CD4-positive, CD25-positive, alpha-beta regulatory T cell (primary cell): ENCODE data around the gene SLC35G6. TPM values are rescaled to one million over a fixed set of nuclear protein-coding genes. Genes with fewer than 3 reads are reported as not detected.

ENCODE experiments used
- ATAC-seq, 2 donors: fragments of 150-1000 bp; cut with Tn5 transposase; one replicate each; pipeline ENCODE4 v1.10.0; 2021; ENCODE audit warnings: low read depth in 2 of 2, moderate number of reproducible peaks in 2 of 2, moderate library complexity in 1 of 2
- DNase-seq, 3 donors: peaks; one replicate each; pipeline versions ENCODE4 v3.0.0 to v3.0.0-alpha.2; 2012 to 2022; ENCODE audit warnings: mixed read lengths in 1 of 3
- H3K27ac ChIP-seq: one replicate; pipeline ENCODE4 v1.7.0; 2013; ENCODE audit warnings: mild to moderate bottlenecking, low read length; ENCODE audit not compliant: insufficient read depth, poor library complexity, severe bottlenecking
- H3K27me3 ChIP-seq: one replicate; pipeline ENCODE4 v1.7.0; 2013; ENCODE audit warnings: low read length; ENCODE audit not compliant: control insufficient read depth, insufficient read depth
- H3K36me3 ChIP-seq: one replicate; pipeline ENCODE4 v1.7.0; 2013; ENCODE audit warnings: mild to moderate bottlenecking, low read length, moderate library complexity; ENCODE audit not compliant: control insufficient read depth, insufficient read depth
- H3K4me1 ChIP-seq: 2 replicates; pipeline ENCODE4 v1.7.0; 2013; ENCODE audit warnings: mild to moderate bottlenecking, low read length; ENCODE audit not compliant: insufficient read depth, control insufficient read depth, poor library complexity, severe bottlenecking
- H3K4me3 ChIP-seq: one replicate; pipeline ENCODE4 v1.7.0; 2013; ENCODE audit warnings: low read depth, mild to moderate bottlenecking, low read length, moderate library complexity
- H3K9me3 ChIP-seq, 2 experiments: 1 replicate in 1 of 2; 2 replicates in 1 of 2; pipeline ENCODE4 v1.7.0; 2013; ENCODE audit warnings: low read length in 2 of 2, mild to moderate bottlenecking in 1 of 2, moderate library complexity in 1 of 2; ENCODE audit not compliant: control insufficient read depth in 2 of 2
- H3K27ac Mint-ChIP-seq, 3 donors: one replicate each; pipeline ENCODE4 v1.8.0; 2020 to 2022; ENCODE audit warnings: mild to moderate bottlenecking in 3 of 3, mixed read lengths in 3 of 3, moderate library complexity in 2 of 3
- H3K27me3 Mint-ChIP-seq: one replicate; pipeline ENCODE4 v1.8.0; 2022; ENCODE audit warnings: mild to moderate bottlenecking, mixed read lengths
- H3K36me3 Mint-ChIP-seq: one replicate; pipeline ENCODE4 v1.8.0; 2020; ENCODE audit warnings: mixed read lengths
- H3K4me1 Mint-ChIP-seq, 4 donors: one replicate each; pipeline ENCODE4 v1.8.0; 2020 to 2022; ENCODE audit warnings: mixed read lengths in 4 of 4, mild to moderate bottlenecking in 1 of 4
- H3K4me3 Mint-ChIP-seq, 4 donors: one replicate each; pipeline ENCODE4 v1.8.0; 2020 to 2022; ENCODE audit warnings: mild to moderate bottlenecking in 4 of 4, mixed read lengths in 4 of 4, moderate library complexity in 3 of 4
- H3K9me3 Mint-ChIP-seq, 7 donors: one replicate each; pipeline ENCODE4 v1.8.0; 2020 to 2022; ENCODE audit warnings: mixed read lengths in 7 of 7, mild to moderate bottlenecking in 3 of 7, moderate library complexity in 2 of 7
- polyA plus RNA-seq, 4 donors: library from polyadenylated mRNA; unstranded; fragments of 300-500 nt; fragmentation: Illumina TruSeq; gene quantifications; one replicate each; pipeline ENCODE4 v1.2.3, GENCODE V29; 2021
- total RNA-seq: library from RNA; stranded (reverse); gene quantifications from one replicate; pipeline ENCODE4 v1.2.3, GENCODE V29; 2022

SLC35G6 gene
- total and polyA plus RNA-seq, 5 donors from 2014 or later, result not detected

GRCh38 chr17:7443499-7444485 is 37.5 kb upstream of the SLC35G6 start:
- H3K9me3 Mint-ChIP-seq, result peaks cover 0 to 6% (median 0%) of the 10 kb centered on the region in 7 donors
- DNase-seq (no peak), ATAC-seq (no peak)
- Histone ChIP-seq H3K36me3 (no peaks in the 10 kb centered on the region), H3K9me3 (no peaks in the 10 kb centered on the region), H3K27me3 (peaks cover 34% of the 10 kb centered on the region), H3K4me1 (peaks cover 45% of the 10 kb centered on the region), H3K27ac (no peak overlapping the region), H3K4me3 (no peak overlapping the region)
- peaks cover 83% of the 10 kb centered on the region for H3K27me3 Mint-ChIP-seq
- no peak overlapping the region for H3K27ac Mint-ChIP-seq
- peak overlapping the region in 1 of 4 donors; percentile 50 for H3K4me3 Mint-ChIP-seq
- peaks cover 4 to 50% (median 22%) of the 10 kb centered on the region in 4 donors for H3K4me1 Mint-ChIP-seq
- H3K36me3 Mint-ChIP-seq, result peaks cover 19% of the 10 kb centered on the region

DNA sequence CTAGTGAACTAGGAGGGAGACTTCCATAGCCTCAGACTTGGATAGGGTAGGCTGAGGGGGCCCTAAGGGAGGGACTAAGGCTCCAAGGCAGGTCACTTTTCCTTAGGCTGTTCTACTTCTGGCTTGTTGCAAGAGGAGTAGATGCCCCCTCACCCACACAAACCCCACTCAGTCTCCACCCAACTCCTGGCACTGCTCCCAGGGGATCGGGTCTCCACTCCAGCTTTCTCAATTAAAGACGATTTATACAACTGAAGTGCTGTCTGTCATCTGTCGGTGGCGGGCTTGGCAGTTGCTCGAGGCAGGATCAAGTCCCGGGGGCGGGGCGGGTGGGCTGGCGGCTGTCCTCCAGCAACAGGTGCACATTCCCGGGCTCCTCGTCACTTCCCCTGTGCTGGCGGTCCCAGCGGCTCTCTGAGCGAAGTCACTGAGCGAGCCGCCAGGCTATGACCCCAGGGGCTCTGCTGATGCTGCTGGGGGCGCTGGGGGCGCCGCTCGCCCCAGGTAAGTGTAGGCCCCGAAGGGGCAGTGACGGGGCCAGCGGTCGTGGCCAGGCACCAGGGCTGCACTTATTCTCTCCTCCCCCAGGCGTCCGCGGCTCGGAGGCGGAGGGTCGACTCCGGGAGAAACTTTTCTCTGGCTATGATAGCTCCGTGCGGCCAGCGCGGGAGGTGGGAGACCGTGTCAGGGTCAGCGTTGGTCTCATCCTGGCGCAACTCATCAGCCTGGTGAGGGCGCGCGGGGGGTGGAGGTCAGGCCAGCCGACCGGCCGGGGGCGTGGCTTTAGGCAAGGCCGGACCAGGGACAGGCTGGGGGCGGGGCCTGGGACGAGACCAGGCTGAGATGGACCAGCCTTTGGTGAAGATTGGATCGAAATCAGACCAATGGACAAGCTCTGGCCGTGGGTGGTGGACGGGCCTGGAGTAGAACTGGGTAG is 36.3 kb upstream of the SLC35G6 start, which contains the start of gene CHRNB1:
Gene CHRNB1, plus strand, starts transcription at position 380 of the 937 bp plus-strand sequence. Its CDS starts 67 bp downstream, at position 447.
- H3K9me3 Mint-ChIP-seq, result peaks cover 0 to 6% (median 0%) of the 10 kb centered on the region in 7 donors
- no peak for ATAC-seq
- H3K27ac Mint-ChIP-seq, result peak within 1 kb of the TSS in 2 of 3 donors; percentile 40 to 76
- H3K36me3 Mint-ChIP-seq, result peaks cover 18% of the 10 kb centered on the region
- no peak within 1 kb of the TSS for H3K4me3 ChIP-seq
- peaks cover 33% of the 10 kb centered on the region for H3K4me1 ChIP-seq
- no peak within 1 kb of the TSS for H3K27ac ChIP-seq
- peaks cover 30% of the 10 kb centered on the region for H3K27me3 ChIP-seq
- no peaks in the 10 kb centered on the region for H3K9me3 ChIP-seq
- DNase-seq, result no peak
- H3K4me1 Mint-ChIP-seq, result peaks cover 4 to 42% (median 18%) of the 10 kb centered on the region in 4 donors
- H3K4me3 Mint-ChIP-seq, result peak within 1 kb of the TSS; percentile 62 to 85 (median 78)
- H3K36me3 ChIP-seq, result no peaks in the 10 kb centered on the region
- H3K27me3 Mint-ChIP-seq, result peaks cover 84% of the 10 kb centered on the region

GRCh38 chr17:7445619-7445968 is 35.7 kb upstream of the SLC35G6 start:
- Mint-ChIP-seq H3K27ac (peak overlapping the region in 2 of 3 donors; percentile 40 to 76), H3K27me3 (peaks cover 77% of the 10 kb centered on the region), H3K4me3 (peak overlapping the region; percentile 62 to 85 (median 78)), H3K4me1 (peaks cover 8 to 38% (median 14%) of the 10 kb centered on the region in 4 donors), H3K36me3 (peaks cover 21% of the 10 kb centered on the region), H3K9me3 (peaks cover 0 to 6% (median 0%) of the 10 kb centered on the region in 7 donors)
- Histone ChIP-seq H3K4me3 (no peak overlapping the region), H3K9me3 (no peaks in the 10 kb centered on the region), H3K27ac (no peak overlapping the region), H3K27me3 (peaks cover 30% of the 10 kb centered on the region), H3K36me3 (no peaks in the 10 kb centered on the region), H3K4me1 (peaks cover 27% of the 10 kb centered on the region)
- ATAC-seq (peak; percentile 72 to 83), DNase-seq (peak in 2 of 3 donors; percentile 44 to 64)

DNA sequence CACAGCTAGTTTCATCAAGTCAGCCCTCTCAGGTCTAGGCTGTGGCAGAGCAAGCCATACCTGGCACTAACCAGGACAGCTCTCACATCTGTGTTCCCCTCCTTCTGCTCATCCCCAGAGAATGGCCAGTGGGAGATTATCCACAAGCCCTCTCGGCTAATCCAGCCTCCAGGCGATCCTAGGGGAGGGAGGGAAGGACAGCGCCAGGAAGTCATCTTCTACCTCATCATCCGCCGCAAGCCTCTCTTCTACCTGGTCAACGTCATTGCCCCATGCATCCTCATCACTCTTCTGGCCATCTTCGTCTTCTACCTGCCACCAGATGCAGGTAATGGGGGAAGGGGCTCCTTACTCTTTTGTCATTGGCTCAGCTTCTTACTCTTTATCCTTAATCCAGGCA is 32.8 kb upstream of the SLC35G6 start:
- H3K27ac Mint-ChIP-seq, result no peak overlapping the region
- peaks cover 49% of the 10 kb centered on the region for H3K27me3 Mint-ChIP-seq
- no peak for ATAC-seq
- DNase-seq, result no peak
- Histone ChIP-seq H3K27ac (no peak overlapping the region), H3K4me3 (no peak overlapping the region), H3K27me3 (peaks cover 13% of the 10 kb centered on the region), H3K9me3 (no peaks in the 10 kb centered on the region), H3K36me3 (no peaks in the 10 kb centered on the region), H3K4me1 (peaks cover 21% of the 10 kb centered on the region)
- peak overlapping the region in 1 of 4 donors; percentile 24 for H3K4me3 Mint-ChIP-seq
- H3K4me1 Mint-ChIP-seq, result peaks cover 8 to 33% (median 14%) of the 10 kb centered on the region in 4 donors
- H3K36me3 Mint-ChIP-seq, result peaks cover 21% of the 10 kb centered on the region
- peaks cover 0 to 6% (median 0%) of the 10 kb centered on the region in 7 donors for H3K9me3 Mint-ChIP-seq

- Mint-ChIP-seq H3K27me3 (peaks cover 6% of the 10 kb centered on the region), H3K27ac (no peak overlapping the region)
- no peak for DNase-seq
These were observed 21.2 kb upstream of the SLC35G6 start for GRCh38 chr17:7459961-7460545.

GRCh38 chr17:7460850-7461660 is 20.2 kb upstream of the SLC35G6 start:
- H3K4me1 ChIP-seq, result peaks cover 8% of the 10 kb centered on the region
- H3K36me3 ChIP-seq, result peaks cover 16% of the 10 kb centered on the region
- Mint-ChIP-seq H3K9me3 (no peaks in the 10 kb centered on the region), H3K27ac (no peak overlapping the region), H3K4me3 (no peak overlapping the region), H3K4me1 (peaks cover 7 to 21% (median 12%) of the 10 kb centered on the region in 4 donors), H3K27me3 (no peaks in the 10 kb centered on the region), H3K36me3 (peaks cover 9% of the 10 kb centered on the region)
- no peak overlapping the region for H3K4me3 ChIP-seq
- no peak for ATAC-seq
- no peaks in the 10 kb centered on the region for H3K9me3 ChIP-seq
- DNase-seq, result no peak
- H3K27me3 ChIP-seq, result no peaks in the 10 kb centered on the region
- no peak overlapping the region for H3K27ac ChIP-seq

More at GRCh38 chr17:7459961-7460545, 21.2 kb upstream of the SLC35G6 start:
- peaks cover 9% of the 10 kb centered on the region for H3K36me3 ChIP-seq
- ATAC-seq, result no peak
- H3K27ac ChIP-seq, result no peak overlapping the region
- Mint-ChIP-seq H3K9me3 (peaks cover 0 to 2% (median 0%) of the 10 kb centered on the region in 7 donors), H3K4me1 (peaks cover 12 to 26% (median 17%) of the 10 kb centered on the region in 4 donors), H3K4me3 (peak overlapping the region in 2 of 4 donors; percentile 8 to 62), H3K36me3 (peaks cover 6% of the 10 kb centered on the region)
- peaks cover 15% of the 10 kb centered on the region for H3K4me1 ChIP-seq
- no peaks in the 10 kb centered on the region for H3K27me3 ChIP-seq
- no peak overlapping the region for H3K4me3 ChIP-seq
- H3K9me3 ChIP-seq, result no peaks in the 10 kb centered on the region
